GM21737 (cell line): ENCODE results near the gene ADAMTS2.
"Not testable (repeated sequence)": the region's sequence is repeated elsewhere in the genome, so short reads cannot be mapped to it uniquely, and the experiment has no call there.

Experiments
- ATAC-seq: cut with Tn5 transposase; IDR thresholded peaks from one replicate; pipeline ENCODE4 v1.9.1; 2021; ENCODE audit warnings: mild to moderate bottlenecking, moderate library complexity; ENCODE audit not compliant: unreplicated experiment

The ADAMTS2 gene

DNA sequence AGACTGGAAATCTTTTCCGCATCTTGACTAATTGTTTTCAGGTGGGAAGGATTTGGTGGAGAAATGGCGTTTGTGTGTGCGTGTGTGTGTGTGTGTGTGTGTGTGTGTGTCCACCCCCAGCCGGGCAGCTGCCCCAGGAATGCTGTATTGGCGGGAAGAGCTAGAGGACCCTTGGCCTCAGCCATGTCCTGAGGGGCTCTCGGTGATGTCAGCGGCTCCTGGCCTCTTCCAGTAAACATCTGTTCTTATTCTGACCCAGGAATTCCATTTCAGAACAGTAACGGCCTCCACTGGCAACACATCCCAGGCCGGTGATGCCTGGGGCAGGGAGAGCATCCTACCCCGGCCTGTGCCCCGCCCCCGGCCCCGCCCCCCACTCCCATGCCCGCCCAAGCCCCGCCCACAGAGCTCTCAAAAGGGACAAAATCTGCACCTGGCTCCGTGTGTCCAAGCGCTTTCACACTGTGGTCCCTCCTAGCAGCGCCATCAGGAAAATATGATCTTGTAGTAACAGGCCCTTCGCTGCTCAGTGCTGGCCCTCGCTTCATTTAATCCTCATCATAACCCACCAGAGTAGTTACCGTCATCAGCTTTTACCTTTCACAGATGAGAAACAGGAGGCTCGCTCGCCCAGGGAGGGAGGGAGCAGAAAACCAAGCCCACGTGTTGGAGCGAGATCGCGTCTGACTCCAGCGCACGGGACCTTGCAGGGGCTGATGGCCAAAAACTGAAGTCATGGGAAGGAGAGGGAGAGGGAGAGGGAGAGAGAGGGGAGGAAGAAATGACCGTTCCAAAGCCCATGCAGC is 18.9 kb downstream of the ADAMTS2 start:
- no peak for ATAC-seq

DNA sequence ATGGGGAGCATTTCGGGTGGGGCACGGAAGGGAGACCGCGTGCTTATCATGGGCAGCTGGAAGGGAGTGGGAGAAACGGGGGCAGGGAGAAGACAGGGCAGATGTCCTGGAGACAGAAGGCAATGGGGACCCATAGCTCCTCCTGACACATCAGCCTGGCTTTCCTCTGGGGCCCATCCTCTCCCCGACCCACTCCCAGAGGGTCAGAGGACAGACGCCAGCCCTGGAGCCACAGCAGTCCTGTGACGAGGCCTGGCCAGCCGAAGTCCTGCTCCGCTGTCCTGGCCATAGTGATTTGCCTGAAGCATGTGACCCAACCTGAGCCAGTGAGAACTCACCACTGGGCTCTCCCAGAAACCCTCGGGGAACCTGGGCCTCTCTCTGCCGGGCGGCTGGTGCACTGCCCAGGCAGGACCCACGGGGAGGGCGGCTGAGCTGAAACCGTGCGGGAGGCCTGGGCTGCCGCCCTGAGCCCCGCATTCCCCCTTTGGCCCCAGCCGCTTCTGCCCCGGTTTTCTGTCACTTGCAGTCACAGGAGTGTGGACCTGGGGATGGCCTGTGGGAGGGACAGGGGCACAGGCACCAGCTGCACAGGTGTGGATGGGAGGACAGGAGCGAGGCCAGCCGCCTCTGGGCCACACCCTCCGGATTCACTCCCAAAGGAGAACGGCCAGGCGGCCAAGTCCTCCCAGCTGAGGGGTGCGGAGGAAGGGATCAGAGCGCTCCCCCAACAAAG is 19.8 kb downstream of the ADAMTS2 start:
- no peak for ATAC-seq

DNA sequence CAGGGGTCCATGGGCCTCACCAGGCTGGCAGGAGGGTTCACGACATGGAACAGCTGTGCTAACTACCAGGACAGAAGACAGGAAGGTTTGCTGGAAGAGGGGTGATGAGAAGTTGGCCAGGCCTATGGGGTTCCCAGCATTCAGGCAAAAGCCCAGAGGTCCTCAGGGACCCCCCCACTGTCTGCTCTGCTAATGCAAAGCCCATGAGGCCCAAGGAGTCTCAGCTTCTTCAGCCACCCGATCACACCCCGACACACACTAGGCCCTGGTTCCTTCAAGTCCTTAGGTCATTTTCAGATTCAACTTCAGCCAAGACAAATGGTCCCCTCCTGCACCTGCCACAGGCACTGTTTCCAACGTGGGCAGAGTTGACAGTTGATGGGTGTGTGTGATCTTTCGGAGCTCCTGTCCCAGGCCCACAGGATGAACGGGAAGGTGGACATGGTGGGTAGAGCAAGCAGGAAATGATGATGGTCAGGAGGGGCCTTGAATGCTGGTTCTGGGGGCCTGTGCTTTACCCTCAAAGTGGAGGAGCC is 20.4 kb downstream of the ADAMTS2 start:
- no peak for ATAC-seq

DNA sequence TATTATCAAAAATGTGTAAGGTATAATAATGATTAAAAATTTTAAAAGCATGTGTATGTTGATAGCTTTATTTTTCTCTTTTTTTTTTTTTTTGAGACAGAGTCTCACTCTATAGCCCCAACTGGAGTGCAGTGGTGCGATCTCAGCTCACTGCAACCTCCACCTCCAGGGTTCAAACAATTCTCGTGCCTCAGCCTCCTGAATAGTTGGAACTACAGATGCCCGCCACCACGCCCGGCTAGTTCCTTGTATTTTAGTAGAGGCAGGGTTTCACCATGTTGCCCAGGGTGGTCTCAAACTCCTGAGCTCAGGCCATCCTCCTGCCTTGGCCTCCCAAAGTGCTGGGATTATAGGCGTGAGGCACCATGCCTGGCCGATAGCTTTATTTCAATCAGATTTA is 20.9 kb downstream of the ADAMTS2 start:
- not testable (repeated sequence) for ATAC-seq

- ATAC-seq: no peak
Observed at GRCh38 chr5:179323026-179323870, 22.0 kb downstream of the ADAMTS2 start.

GRCh38 chr5:179322071-179323025 is 22.9 kb downstream of the ADAMTS2 start:
- no peak for ATAC-seq

- ATAC-seq: no peak
Observed at GRCh38 chr5:179321206-179321987, 23.9 kb downstream of the ADAMTS2 start.

- no peak for ATAC-seq
Observed at GRCh38 chr5:179319741-179320281, 25.4 kb downstream of the ADAMTS2 start.

DNA sequence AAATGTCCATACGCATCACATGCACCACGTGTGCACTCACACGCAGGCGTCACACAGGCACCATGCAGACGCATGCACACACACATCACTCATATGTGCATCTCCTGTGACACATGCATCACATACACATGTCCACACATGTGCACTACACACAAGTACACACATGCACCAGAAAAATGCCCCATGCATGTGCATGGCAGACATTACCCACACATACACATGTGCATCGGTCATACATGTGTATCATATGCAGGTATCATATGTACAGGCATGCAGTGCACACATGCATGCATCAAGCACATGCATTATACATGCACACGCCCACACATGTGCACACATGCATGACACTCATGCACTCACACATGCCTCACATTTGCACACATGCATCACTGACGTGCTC is 26.1 kb downstream of the ADAMTS2 start:
- no peak for ATAC-seq

DNA sequence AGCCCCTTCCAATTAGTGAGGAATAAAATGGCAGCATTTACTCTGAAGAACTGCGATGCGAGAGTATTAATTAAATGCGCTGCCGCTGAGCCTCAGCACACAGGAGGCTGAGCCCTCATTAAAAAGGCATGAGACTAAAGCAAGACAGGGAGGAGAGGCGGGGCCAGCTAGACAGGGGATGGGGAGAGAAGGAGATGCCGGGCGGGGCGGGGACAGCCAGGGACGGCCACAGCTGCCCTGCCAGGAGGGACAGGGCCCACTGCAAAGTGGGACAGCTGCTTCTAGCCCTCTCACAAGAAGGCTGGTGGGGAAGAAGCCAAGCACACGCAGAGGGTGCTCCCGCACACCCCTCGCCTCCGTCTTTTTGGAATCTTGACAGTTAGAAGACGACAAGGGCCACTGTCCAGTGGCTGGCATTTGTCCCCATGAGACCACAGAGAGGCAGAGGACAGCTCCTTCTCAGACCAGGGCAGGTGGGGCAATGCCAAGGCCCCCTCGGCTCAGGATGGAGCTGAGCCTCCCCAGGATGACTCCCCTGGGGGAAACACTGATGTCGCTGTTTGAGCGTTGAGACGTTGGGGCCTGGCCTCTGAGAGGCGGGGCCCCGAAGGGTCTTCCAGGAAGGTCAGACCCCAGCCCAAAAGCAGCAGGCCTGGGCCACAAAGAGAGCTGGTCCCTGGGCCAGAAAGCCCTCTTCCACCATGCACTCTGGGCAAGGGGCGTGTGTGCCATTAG is 26.9 kb downstream of the ADAMTS2 start:
- ATAC-seq: no peak

GRCh38 chr5:179317411-179318220 is 27.6 kb downstream of the ADAMTS2 start:
- no peak for ATAC-seq

GRCh38 chr5:179316982-179317381 is 28.3 kb downstream of the ADAMTS2 start:
- ATAC-seq: no peak

DNA sequence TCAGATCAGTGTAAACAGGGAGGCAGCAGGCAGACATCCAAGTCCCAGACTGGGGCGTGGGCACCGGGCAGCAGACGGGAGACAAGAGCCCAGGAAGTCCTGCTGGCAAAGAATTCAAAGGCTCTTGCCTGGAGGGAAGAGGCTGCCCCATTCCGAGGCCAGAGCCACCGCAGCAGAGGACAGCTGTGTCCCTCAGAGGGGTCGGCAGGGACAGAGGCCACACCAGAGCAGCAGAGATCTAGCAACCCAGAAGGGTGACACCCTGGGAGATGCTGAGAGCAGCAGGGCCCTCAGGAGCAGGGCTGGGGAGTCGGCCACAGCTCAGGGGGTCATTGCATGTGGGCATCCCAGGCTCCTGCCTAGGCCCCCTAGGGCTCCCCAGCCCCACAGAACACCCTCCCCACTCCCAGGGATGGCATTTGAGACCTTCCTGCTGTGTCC is 29.1 kb downstream of the ADAMTS2 start:
- no peak for ATAC-seq

DNA sequence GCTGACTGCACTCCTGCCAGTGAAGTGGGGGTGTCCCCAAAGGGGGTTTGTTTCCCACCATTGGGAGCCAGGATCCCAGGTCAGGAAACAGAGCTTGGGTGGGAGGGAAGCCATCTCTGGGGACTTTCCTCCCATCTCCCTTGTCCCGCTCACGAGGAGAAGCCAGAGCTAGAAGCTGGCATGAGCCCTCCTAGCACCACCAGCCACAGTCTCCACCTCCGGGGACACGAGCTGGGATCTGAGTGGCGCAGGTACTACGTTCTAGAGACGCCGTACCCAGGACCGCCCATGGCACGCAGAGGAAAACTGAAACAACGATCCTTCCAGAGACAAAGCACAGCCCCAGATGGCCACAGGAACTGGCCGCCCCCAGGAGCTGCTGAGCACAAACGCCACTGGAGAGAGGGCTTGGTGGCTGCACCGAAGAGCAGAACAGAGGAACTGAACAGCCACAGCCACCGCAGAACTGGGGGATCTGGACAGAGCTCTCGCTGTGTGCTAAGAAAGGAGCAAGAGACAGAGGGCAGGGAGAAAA is 29.8 kb downstream of the ADAMTS2 start:
- no peak for ATAC-seq

DNA sequence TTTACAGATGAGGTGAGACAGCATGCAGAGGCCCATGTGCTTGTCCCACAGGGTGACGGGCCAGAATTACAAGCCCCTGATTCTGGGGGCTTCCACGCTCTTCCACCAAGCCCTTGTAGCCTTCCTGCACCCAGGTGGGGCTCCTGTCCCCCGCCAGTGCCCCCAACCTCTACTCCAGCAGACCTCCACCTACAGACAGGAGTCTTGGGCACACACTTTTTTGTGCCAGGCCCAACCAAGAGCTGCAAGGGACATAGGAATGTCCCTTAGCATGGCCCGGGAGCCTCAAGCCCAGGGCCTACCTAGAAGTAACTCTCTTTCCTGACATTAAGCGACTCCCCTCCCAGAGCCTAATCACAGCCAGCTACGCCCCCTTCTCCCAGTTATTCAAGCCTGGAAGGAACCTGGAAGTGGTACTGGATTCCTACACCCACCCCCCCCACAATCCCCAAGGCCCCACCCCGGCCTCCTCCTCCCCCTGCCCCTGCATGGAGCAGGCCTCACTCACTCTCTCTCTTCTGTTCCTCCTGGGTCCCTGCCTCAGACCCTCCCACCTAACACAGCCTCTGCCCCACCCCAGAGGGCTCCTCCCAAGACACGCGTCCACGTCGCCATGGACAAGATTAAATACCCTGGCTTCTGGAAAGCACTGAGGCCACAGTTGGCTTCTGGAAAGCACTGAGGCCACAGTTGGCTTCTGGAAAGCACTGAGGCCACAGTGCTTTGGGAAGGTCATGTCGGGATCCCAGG is 30.5 kb downstream of the ADAMTS2 start:
- ATAC-seq: no peak

- no peak for ATAC-seq
Observed at GRCh38 chr5:179313849-179314521, 31.3 kb downstream of the ADAMTS2 start.
